GM19324 (cell line): ENCODE data around the gene CDT1.
"Not testable (repeated sequence)": the region's sequence is repeated elsewhere in the genome, so short reads cannot be mapped to it uniquely, and the experiment has no call there.

Experiments used
- ATAC-seq: cut with Tn5 transposase; IDR thresholded peaks from one replicate; pipeline ENCODE4 v1.9.1; 2021; ENCODE audit warnings: mild to moderate bottlenecking, moderate library complexity; ENCODE audit not compliant: unreplicated experiment, low FRiP score

CDT1 gene

DNA sequence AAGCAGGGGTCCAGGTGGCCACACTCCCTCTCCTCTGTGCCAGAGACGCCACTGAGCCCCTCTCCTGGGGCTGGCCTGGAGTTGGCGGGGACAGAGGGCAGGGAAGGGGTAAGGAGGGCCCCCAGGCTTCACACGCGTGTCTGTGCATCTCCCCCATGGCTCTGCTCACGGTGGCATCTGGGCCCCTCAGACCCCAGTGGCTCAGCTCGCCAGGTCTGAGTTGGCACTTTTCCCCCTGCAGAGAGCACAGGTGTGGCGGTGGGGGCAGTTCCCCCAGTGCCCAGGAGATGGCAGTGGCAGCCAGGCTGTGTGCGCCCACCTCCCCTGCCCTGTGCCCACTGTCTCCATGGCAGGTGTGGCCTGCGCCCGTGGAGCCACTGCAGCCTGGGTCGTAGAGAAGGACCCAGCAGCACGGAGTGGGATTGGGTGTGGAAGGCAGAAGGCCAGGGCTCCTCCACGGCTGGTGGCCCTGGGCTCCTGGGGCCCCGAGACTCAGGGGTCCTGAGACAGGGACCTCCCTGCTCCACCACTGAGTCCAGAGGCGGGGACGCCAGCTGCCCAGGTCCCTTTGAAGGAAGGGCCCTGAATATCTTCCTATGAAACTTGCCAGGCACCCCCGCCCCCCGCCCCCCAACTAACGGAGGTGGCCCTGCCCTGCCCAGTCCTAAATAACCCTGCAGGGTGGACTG lies 12.5 kb downstream of the CDT1 start:
- no peak for ATAC-seq

DNA sequence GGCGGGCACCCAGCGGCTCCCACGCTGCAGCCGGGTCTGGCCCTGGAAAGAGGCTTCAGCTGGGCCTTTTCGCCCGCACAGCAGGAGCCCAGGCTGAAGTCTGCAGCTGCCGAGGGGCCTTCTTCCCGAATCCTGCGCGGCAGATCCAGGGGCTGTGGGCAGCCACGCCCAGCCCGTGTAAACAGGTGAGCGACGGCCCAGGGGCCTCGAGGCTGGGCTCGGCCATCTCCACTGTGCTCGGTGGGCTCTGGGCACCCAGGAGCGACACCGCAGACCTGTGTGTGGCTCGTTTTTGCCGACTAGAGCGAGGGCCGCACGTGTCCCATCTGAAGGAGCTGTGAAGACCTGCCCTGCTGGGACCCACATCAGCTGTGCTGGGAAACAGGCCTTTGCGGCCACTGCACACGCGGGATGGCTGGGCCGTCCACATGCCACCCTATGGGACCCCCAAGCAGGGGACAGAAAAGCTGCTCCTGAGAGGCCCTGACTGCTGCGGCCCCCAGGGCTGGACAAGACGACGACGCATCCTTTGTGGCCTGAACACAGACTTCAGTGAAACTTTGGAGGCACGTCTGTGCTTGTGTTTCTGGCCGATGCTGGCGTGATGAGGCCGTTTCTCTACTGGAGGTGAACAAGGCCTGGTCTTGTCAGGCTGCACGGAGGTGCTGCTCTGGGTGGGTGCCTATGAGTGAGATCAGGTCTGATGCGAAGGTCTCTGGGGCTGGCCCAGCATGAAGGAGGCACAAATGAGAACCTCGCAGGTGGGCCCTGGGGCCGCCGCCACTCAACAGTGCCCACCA lies 13.3 kb downstream of the CDT1 start:
- ATAC-seq, result no peak

GRCh38 chr16:88817785-88818574 lies 14.4 kb downstream of the CDT1 start:
- ATAC-seq, result no peak

GRCh38 chr16:88818575-88818874 lies 14.9 kb downstream of the CDT1 start:
- no peak for ATAC-seq

DNA sequence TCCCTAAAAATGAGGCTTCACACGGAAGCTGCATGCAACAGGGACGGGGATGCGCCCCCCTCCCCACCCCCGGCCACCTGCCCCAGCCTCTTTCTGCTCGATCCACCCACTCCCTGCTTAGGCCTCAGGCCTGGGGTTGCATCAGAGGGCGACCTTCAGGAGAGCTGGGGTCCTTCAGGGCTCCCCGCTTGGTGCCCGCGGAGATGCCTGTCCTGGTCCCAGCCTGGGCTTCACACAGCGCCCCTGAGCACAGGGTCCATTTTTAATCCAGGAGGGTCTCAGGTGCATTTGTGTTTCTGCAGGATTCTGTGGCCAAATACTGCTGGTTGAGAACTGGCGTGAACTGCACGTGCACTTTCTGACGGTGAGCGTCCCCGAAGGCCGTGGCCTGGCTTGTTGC lies 15.5 kb downstream of the CDT1 start:
- no peak for ATAC-seq

- ATAC-seq, result no peak
Measured at GRCh38 chr16:88820385-88821025, 16.9 kb downstream of the CDT1 start.

DNA sequence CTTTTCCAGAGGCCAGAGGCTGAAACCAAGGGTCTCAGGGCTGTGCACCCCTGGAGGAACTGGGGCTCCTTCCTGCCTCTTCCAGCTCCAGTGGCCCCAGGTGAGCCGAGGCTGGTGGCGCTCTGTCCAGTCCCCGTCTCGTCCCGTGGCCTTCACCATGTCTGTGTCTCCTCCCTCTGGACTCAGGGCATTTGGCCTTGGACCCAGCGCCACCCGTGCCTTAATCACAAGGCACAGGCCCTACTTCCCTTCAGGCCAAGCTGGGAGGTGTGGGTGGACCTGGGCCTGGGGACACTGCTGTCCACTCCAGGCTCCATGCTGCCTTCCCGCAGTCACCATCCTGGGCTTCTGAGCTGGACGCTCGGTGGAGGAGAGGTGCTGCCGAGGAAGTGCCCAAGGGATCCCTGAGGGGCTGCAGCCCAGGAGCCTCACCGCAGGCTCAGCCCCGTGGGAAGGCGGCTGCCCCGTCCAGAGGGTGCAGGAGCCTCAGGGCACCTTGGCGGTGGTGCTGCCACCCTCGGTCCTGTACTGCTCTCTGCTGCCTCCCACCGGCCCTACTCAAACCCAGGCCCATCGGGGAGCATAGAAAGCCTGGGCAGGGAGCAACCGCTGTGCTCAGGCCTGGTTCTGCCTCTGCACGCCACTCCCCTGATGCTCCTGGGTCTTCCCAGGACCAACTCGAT lies 17.7 kb downstream of the CDT1 start:
- ATAC-seq, result no peak

DNA sequence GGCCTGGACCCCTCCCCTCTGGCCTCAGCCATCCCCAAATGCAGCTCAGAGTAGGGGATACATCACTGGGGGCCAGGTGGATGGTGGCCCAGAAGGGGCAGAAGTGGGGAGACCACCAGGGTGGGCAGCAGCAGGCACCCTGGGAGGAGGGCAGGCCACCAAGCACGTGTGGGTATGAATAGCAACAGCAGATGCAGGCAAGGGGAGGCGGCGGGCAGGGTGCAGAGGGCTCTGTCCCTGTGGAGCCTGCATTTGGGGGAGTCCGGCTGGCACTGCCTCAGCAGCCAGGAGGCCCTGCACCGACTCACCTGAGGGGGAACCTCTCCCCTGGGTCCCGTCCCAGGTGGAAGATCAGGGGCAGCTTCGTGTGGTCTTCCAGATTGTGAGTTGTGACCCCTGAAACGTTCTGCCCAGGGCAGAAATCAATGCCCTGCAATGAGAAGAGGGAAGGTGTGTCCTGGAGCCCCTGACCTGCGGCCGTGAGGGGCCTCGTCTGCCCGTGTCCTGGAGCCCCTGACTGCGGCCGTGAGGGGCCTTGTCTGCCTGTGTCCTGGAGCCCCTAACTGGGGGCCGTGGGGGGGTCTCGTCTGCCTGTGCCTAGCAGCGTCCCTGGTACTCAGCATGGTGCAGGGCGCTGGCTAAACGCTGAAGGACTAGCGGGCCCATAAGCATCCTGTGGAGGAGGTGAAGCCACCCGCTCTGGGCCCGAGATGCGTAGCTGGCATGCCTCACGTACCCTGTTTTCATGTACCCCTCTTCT lies 18.9 kb downstream of the CDT1 start:
- no peak for ATAC-seq

GRCh38 chr16:88823646-88824045 lies 20.1 kb downstream of the CDT1 start:
- ATAC-seq, result not testable (repeated sequence)

- no peak for ATAC-seq
Measured at GRCh38 chr16:88824256-88825077, 20.9 kb downstream of the CDT1 start.

DNA sequence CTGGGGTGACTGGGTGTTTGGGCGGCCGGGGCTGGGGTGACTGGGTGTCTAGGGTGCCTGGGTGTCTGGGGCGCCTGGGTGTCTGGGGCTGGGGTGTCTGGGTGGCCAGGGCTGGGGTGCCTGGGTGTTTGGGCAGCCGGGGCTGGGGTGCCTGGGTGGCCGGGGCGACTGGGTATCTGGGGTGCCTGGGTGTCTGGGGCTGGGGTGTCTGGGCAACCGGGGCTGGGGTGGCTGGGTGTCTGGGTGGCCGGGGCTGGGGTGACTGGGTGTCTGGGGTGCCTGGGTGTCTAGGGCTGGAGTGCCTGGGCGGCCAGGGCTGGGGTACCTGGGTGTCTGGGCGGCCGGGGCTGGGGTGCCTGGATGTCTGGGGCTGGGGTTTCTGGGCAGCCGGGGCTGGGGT lies 21.6 kb downstream of the CDT1 start:
- no peak for ATAC-seq

DNA sequence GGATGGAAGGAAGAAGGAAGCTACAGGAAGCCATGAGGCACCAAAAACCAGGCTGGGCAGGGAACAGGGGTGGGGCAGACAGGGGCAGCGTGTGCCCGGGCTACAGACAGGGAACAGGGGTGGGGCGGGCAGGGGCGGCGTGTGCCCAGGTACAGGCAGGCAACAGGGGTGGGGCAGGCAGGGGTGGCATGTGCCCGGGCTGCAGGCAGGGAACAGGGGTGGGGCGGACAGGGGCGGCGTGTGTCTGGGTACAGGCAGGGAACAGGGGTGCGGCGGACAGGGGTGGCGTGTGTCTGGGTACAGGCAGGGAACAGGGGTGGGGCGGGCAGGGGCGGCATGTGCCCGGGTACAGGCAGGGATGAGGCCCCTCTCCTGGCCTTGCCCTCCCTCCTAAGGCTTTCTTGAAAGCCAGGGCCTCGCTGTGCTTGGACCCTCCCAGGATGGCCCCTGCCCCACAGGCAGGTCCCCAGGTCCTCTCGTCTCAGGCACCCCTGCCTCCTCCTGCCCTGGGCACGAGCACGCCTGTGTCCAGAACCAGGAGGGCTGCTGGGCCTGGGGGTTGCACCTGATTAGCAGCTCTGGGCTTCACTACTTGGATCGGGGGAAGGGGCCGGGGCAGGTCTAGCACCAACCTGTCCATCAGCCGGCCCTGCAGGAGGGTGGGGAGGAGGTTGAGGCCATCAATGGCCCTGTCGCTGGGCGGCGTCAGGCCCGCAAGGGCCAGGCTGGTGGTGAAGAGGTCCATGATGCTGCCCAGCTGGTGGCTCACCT lies 22.7 kb downstream of the CDT1 start:
- ATAC-seq, result no peak

DNA sequence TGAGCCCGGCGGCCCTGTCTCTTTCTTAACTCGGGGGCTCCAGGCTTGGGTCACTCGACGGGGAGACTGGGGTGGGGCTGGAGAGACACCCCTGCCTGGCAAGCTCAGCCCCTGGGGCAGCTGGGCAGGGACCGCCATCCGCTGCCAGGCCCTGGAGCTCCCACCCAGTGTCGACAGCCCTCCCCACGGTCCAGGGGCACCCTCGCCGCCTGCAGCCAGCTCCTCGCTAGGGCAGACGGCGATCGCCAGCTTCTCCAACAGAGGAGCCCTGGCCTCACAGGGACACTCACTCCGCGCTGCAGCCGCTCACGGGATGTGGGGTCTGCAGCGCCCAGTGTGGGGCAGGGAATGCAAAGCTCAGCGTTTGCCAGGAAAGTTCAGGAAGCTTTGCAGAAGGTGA lies 24.1 kb downstream of the CDT1 start:
- no peak for ATAC-seq

GRCh38 chr16:88828711-88829110 lies 25.1 kb downstream of the CDT1 start:
- ATAC-seq, result no peak

DNA sequence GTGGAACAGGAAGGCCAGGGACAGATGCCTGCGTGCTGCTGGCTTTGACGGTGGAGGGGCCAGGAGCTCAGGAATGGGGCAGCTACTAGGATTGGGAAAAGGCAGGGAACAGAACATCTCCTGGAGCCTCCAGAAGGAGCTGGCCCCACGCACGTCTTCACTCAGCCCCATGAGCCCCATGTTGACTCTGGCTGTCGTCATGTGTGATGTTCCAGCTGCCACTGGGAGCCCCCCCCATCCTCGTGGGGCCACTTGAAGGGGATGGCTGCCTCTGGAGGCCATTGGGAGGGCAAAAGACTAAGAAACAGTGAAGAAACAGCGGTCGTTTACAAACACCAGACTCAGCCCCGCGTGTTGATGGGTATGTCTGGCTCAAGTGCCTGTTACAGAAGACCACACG lies 26.7 kb downstream of the CDT1 start:
- no peak for ATAC-seq

DNA sequence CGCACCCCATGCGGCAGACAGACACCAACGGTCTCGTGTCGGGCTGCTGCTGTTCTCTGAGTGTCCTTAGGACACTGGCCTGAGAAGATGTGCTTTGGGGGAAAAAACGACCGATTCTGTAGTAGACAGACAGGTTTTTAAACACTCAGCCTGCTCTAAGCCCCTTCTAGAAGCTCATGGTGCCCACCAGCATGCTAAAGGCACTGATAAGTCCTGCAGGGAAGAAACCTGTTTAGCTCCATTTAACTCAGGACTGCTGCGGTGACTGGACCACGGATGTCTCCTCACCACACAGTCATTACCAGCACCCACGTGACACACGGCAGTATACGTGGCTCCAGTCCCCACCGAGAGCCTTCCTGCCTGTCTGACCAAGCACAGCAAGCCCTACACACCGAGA lies 27.2 kb downstream of the CDT1 start:
- ATAC-seq, result no peak

- no peak for ATAC-seq
Measured at GRCh38 chr16:88831838-88832237, 28.2 kb downstream of the CDT1 start.

DNA sequence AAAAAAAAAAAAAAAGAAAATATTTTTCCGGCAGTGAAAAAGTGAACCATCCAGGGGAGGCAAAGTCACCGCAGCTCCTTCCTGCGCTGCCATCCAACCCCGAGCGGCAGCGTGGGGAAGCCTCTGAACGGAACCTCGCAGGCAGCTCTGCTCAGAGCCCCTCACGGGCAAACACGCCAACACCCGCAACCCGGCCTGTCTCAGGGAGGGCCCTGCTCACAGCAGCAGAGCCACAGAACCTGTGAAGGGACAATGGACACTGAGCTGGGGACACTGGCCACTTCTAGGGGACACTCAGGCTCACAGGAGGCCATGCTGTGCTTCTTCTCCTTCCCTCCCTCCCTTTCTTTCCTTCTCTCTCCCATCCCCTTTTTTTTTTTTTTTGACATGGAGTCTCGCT lies 29.5 kb downstream of the CDT1 start:
- no peak for ATAC-seq
